Neural progenitor cell (in vitro differentiated cells): ENCODE measurements around the gene STIL. TPM values are rescaled to one million over a fixed set of nuclear protein-coding genes. Genes with fewer than 3 reads are reported as not detected.

Experiments used
- DNase-seq: peaks from one replicate; pipeline ENCODE4 v3.0.0-alpha.2; 2016; ENCODE audit warnings: low spot score
- H2AFZ ChIP-seq: fragments of 200-600 bp; sonication (generic); replicated peaks from 2 replicates; pipeline ENCODE4 v1.6.1; 2016; ENCODE audit warnings: antibody characterized with exemption
- H3F3A ChIP-seq: fragments of 200-600 bp; sonication (generic); 2 replicates; pipeline ENCODE4 v1.6.1; 2016; ENCODE audit warnings: antibody characterized with exemption, low read depth
- H3K27ac ChIP-seq: fragments of 200-600 bp; sonication (generic); 2 replicates; pipeline ENCODE4 v1.5.1; 2016; ENCODE audit warnings: mild to moderate bottlenecking
- H3K27me3 ChIP-seq: fragments of 200-600 bp; sonication (generic); 2 replicates; pipeline ENCODE4 v1.6.1; 2016; ENCODE audit warnings: mild to moderate bottlenecking, moderate library complexity
- H3K36me3 ChIP-seq: fragments of 200-600 bp; sonication (generic); 2 replicates; pipeline ENCODE4 v1.5.1; 2016
- H3K4me1 ChIP-seq: fragments of 200-600 bp; sonication (generic); 2 replicates; pipeline ENCODE4 v1.6.1; 2016; ENCODE audit warnings: mixed run types
- H3K4me2 ChIP-seq: fragments of 200-600 bp; sonication (generic); 2 replicates; pipeline ENCODE4 v1.6.1; 2016
- H3K4me3 ChIP-seq: fragments of 200-600 bp; sonication (generic); 2 replicates; pipeline ENCODE4 v1.5.1; 2016
- H3K79me2 ChIP-seq: fragments of 200-600 bp; sonication (generic); 2 replicates; pipeline ENCODE4 v1.6.1; 2016; ENCODE audit warnings: low read depth
- H3K9ac ChIP-seq: fragments of 200-600 bp; sonication (generic); 2 replicates; pipeline ENCODE4 v1.6.1; 2016
- H3K9me3 ChIP-seq: fragments of 200-600 bp; sonication (generic); 2 replicates; pipeline ENCODE4 v1.5.1; 2016; ENCODE audit warnings: low read depth
- H4K20me1 ChIP-seq: fragments of 200-600 bp; sonication (generic); 2 replicates; pipeline ENCODE4 v1.6.1; 2016; ENCODE audit warnings: low read depth
- H3K27ac Mint-ChIP-seq: 3 replicates; pipeline ENCODE4 v1.8.0; 2021; ENCODE audit warnings: mixed read lengths
- H3K27me3 Mint-ChIP-seq: 2 replicates; pipeline ENCODE4 v1.8.0; 2022; ENCODE audit warnings: low read depth, mild to moderate bottlenecking, inconsistent platforms, moderate library complexity, mixed read lengths; ENCODE audit not compliant: insufficient read depth
- H3K36me3 Mint-ChIP-seq: 3 replicates; pipeline ENCODE4 v1.8.0; 2021; ENCODE audit warnings: mixed read lengths
- H3K4me1 Mint-ChIP-seq: 3 replicates; pipeline ENCODE4 v1.8.0; 2021; ENCODE audit warnings: mixed read lengths
- H3K4me3 Mint-ChIP-seq: 3 replicates; pipeline ENCODE4 v1.8.0; 2021; ENCODE audit warnings: mild to moderate bottlenecking, moderate library complexity, mixed read lengths
- H3K9me3 Mint-ChIP-seq: 3 replicates; pipeline ENCODE4 v1.8.0; 2020; ENCODE audit warnings: mixed read lengths
- EZH2 ChIP-seq: fragments of 200-600 bp; sonication (generic); IDR thresholded peaks from 2 replicates; pipeline ENCODE4 v1.6.1; 2017; ENCODE audit warnings: antibody characterized with exemption, mild to moderate bottlenecking, moderate library complexity
- EZH2phosphoT487 ChIP-seq: fragments of 200-600 bp; sonication (generic); IDR thresholded peaks from 2 replicates; pipeline ENCODE4 v1.6.1; 2017; ENCODE audit warnings: antibody characterized with exemption
- total RNA-seq: library from RNA; depleted of rRNA; stranded (reverse); fragments of >200 nt; gene quantifications from 2 replicates; pipeline ENCODE4 v1.2.3, GENCODE V29; 2015; ENCODE audit warnings: low replicate concordance
- TF ChIP-seq, protein P1 (sequence below): fragments of 200-600 bp; sonication (generic); IDR thresholded peaks from 2 replicates; pipeline ENCODE4 v1.5.1; 2017; ENCODE audit warnings: antibody characterized with exemption, mild to moderate bottlenecking

The STIL gene
- total RNA-seq, 1 donor from 2014 or later, result 59.0 TPM

DNA sequence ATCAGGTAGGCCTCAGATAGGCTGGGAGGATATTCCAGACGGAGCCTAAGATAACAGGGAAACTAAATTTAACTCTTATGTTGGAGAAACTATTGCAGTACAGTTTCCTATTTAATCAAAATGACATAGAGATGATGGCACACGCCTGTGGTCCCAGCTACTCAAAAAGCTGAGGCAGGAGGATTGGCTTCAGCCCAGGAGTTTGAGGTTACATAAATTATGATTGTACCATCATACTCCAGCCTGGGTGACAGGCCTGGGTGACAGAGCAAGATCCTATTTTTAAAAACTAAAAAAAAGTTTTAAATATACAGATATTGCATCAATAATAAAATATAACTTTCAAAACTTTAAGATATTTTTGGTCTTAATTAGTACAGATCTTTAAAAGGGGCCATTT is 56.7 kb downstream of the STIL start:
- Histone ChIP-seq H3K27me3 (no peaks in the 10 kb centered on the region), H4K20me1 (no peaks in the 10 kb centered on the region), H3K36me3 (peaks cover 30% of the 10 kb centered on the region), H3K4me3 (no peak overlapping the region), H3K27ac (no peak overlapping the region), H3K79me2 (no peaks in the 10 kb centered on the region), H3K9ac (no peak overlapping the region), H2AFZ (no peak overlapping the region), H3F3A (no peaks in the 10 kb centered on the region), H3K4me2 (no peak overlapping the region), H3K4me1 (no peaks in the 10 kb centered on the region), H3K9me3 (no peaks in the 10 kb centered on the region)
- DNase-seq, result no peak
- Mint-ChIP-seq H3K27me3 (no peaks in the 10 kb centered on the region), H3K4me3 (no peak overlapping the region), H3K27ac (no peak overlapping the region), H3K9me3 (no peaks in the 10 kb centered on the region), H3K36me3 (peaks cover 16% of the 10 kb centered on the region), H3K4me1 (no peaks in the 10 kb centered on the region)
- TF ChIP-seq, protein P1, sequence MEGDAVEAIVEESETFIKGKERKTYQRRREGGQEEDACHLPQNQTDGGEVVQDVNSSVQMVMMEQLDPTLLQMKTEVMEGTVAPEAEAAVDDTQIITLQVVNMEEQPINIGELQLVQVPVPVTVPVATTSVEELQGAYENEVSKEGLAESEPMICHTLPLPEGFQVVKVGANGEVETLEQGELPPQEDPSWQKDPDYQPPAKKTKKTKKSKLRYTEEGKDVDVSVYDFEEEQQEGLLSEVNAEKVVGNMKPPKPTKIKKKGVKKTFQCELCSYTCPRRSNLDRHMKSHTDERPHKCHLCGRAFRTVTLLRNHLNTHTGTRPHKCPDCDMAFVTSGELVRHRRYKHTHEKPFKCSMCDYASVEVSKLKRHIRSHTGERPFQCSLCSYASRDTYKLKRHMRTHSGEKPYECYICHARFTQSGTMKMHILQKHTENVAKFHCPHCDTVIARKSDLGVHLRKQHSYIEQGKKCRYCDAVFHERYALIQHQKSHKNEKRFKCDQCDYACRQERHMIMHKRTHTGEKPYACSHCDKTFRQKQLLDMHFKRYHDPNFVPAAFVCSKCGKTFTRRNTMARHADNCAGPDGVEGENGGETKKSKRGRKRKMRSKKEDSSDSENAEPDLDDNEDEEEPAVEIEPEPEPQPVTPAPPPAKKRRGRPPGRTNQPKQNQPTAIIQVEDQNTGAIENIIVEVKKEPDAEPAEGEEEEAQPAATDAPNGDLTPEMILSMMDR, result no peak
- TF ChIP-seq EZH2phosphoT487, result no peak
- no peak for TF ChIP-seq EZH2

- Histone ChIP-seq H3K4me2 (no peak overlapping the region), H3K4me3 (no peak overlapping the region), H3K36me3 (peaks cover 3% of the 10 kb centered on the region), H2AFZ (no peak overlapping the region), H3K79me2 (no peaks in the 10 kb centered on the region), H3F3A (no peaks in the 10 kb centered on the region), H4K20me1 (no peaks in the 10 kb centered on the region), H3K9me3 (no peaks in the 10 kb centered on the region), H3K9ac (no peak overlapping the region), H3K27ac (no peak overlapping the region), H3K27me3 (no peaks in the 10 kb centered on the region), H3K4me1 (no peaks in the 10 kb centered on the region)
- no peak for DNase-seq
- H3K4me1 Mint-ChIP-seq, result no peaks in the 10 kb centered on the region
- no peaks in the 10 kb centered on the region for H3K9me3 Mint-ChIP-seq
- TF ChIP-seq EZH2phosphoT487 (no peak), EZH2 (no peak)
- TF ChIP-seq, protein P1, result no peak
- H3K27ac Mint-ChIP-seq, result no peak overlapping the region
- peaks cover 4% of the 10 kb centered on the region for H3K27me3 Mint-ChIP-seq
- H3K4me3 Mint-ChIP-seq, result no peak overlapping the region
- H3K36me3 Mint-ChIP-seq, result peaks cover 11% of the 10 kb centered on the region
Measured at GRCh38 chr1:47252795-47253194, 61.2 kb downstream of the STIL start.

DNA sequence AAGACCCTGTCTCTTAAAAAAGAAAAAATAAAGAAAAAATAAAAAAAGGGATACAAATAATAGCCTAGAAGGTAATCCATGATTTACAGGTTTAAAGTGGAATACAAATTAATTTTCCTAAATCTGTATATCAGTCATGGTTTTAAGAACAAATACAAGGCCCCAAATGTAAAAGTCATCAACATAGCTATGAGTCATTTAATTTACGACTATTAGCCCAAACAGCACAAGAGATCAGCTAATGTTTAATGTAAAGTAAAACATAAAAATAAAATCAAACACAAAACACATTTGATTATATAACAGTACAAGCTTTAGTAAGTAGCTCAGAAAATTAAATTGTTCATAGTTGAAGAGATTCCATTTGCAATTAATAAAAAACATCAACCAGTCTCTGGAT is 61.6 kb downstream of the STIL start:
- TF ChIP-seq EZH2phosphoT487 (no peak), EZH2 (no peak)
- TF ChIP-seq, protein P1, result no peak
- Histone ChIP-seq H3K9me3 (no peaks in the 10 kb centered on the region), H3K27me3 (no peaks in the 10 kb centered on the region), H3K36me3 (no peaks in the 10 kb centered on the region), H4K20me1 (no peaks in the 10 kb centered on the region), H3K4me2 (no peak overlapping the region), H3K4me3 (no peak overlapping the region), H3K9ac (no peak overlapping the region), H3F3A (no peaks in the 10 kb centered on the region), H3K27ac (no peak overlapping the region), H3K4me1 (no peaks in the 10 kb centered on the region), H3K79me2 (no peaks in the 10 kb centered on the region), H2AFZ (no peak overlapping the region)
- H3K27me3 Mint-ChIP-seq, result peaks cover 4% of the 10 kb centered on the region
- peaks cover 8% of the 10 kb centered on the region for H3K36me3 Mint-ChIP-seq
- H3K4me3 Mint-ChIP-seq, result no peak overlapping the region
- no peaks in the 10 kb centered on the region for H3K4me1 Mint-ChIP-seq
- no peaks in the 10 kb centered on the region for H3K9me3 Mint-ChIP-seq
- DNase-seq, result no peak
- H3K27ac Mint-ChIP-seq, result no peak overlapping the region

DNA sequence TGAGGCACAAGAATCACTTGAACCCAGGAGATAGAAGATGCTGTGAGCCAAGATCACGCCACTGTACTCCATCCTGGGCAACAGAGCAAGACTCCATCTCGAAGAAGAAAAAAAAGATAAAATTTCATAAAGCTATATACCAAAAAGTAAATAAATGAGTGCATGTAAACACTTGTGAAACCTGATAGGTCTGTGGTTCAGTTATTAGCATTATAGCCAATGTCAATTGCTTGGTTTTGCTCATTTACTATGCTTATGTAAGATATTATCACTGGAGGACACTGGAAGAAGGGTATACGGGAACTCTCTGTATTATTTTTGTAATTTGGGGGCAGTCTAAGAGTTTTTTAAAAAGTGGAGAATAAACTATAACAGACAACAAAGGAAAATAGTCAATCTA is 64.2 kb downstream of the STIL start:
- no peak overlapping the region for H3K4me2 ChIP-seq
- H3K79me2 ChIP-seq, result no peaks in the 10 kb centered on the region
- H3K36me3 ChIP-seq, result no peaks in the 10 kb centered on the region
- H3K27ac ChIP-seq, result no peak overlapping the region
- Mint-ChIP-seq H3K4me3 (no peak overlapping the region), H3K27me3 (peaks cover 8% of the 10 kb centered on the region), H3K36me3 (peaks cover 8% of the 10 kb centered on the region), H3K9me3 (no peaks in the 10 kb centered on the region), H3K4me1 (no peaks in the 10 kb centered on the region), H3K27ac (no peak overlapping the region)
- H3F3A ChIP-seq, result no peaks in the 10 kb centered on the region
- peaks cover 11% of the 10 kb centered on the region for H3K27me3 ChIP-seq
- H3K9ac ChIP-seq, result no peak overlapping the region
- H3K4me1 ChIP-seq, result no peaks in the 10 kb centered on the region
- H3K9me3 ChIP-seq, result no peaks in the 10 kb centered on the region
- H3K4me3 ChIP-seq, result no peak overlapping the region
- no peak for TF ChIP-seq EZH2phosphoT487
- TF ChIP-seq EZH2, result no peak
- TF ChIP-seq, protein P1, result no peak
- H4K20me1 ChIP-seq, result no peaks in the 10 kb centered on the region
- H2AFZ ChIP-seq, result no peak overlapping the region
- no peak for DNase-seq
